Prostate gland (tissue), 2 donors: ENCODE data around the gene EHD1. TPM values are rescaled to one million over a fixed set of nuclear protein-coding genes. Genes with fewer than 3 reads are reported as not detected.

ENCODE experiments used
- DNase-seq: peaks from one replicate; pipeline ENCODE4 v3.0.0-alpha.2; 2019; ENCODE audit warnings: low spot score
- H3K27ac ChIP-seq, 2 donors: fragments of 200-600 bp; sonication (generic); 2 replicates each; pipeline ENCODE4 v1.5.1; 2017 to 2019
- H3K27me3 ChIP-seq: fragments of 200-600 bp; sonication (generic); replicated peaks from 2 replicates; pipeline ENCODE4 v1.5.1; 2019; ENCODE audit not compliant: insufficient read depth
- H3K36me3 ChIP-seq, 2 donors: fragments of 200-600 bp; sonication (generic); 1 replicate in 1 of 2; 2 replicates in 1 of 2; pipeline versions ENCODE4 v1.5.1 to v1.8.1; 2017 to 2019
- H3K4me1 ChIP-seq: fragments of 200-600 bp; sonication (generic); replicated peaks from 2 replicates; pipeline ENCODE4 v1.5.1; 2019
- H3K4me3 ChIP-seq, 2 donors: fragments of 200-600 bp; sonication (generic); 2 replicates each; pipeline ENCODE4 v1.5.1; 2017 to 2019
- H3K9me3 ChIP-seq: fragments of 200-600 bp; sonication (generic); 2 replicates; pipeline ENCODE4 v1.5.1; 2017
- POLR2A ChIP-seq: fragments of 450-650 bp; IDR thresholded peaks from one replicate; pipeline ENCODE4 v1.6.1; 2016; ENCODE audit warnings: antibody characterized with exemption, mild to moderate bottlenecking
- POLR2AphosphoS5 ChIP-seq: sonication (generic); formaldehyde crosslinking; IDR thresholded peaks from one replicate; pipeline ENCODE4 v1.6.1; 2017; ENCODE audit warnings: antibody characterized with exemption
- WGBS: methylation state at CpG from one replicate; pipeline ENCODE4 v1.1.5; 2018; 5-methylcytosine and 5-hydroxymethylcytosine counted together
- intact Hi-C: fragments of 100-400 bp; cut with DNase I; formaldehyde crosslinking; loops from one replicate; pipeline ENCODE4 v1.14.2; 2022
- total RNA-seq, 2 donors: library from RNA; depleted of rRNA; stranded (reverse); fragments of >200 nt; gene quantifications; one replicate each; pipeline ENCODE4 v1.1.0, GENCODE V29; 2016
- TF ChIP-seq, protein P1 (sequence below), 4 experiments: fragments of 200-600 bp in 2 of 4; fragments of 450-650 bp in 2 of 4; sonication (generic) in 2 of 4; IDR thresholded peaks; 1 replicate in 3 of 4; 2 replicates in 1 of 4; pipeline ENCODE4 v1.5.1; 2016 to 2019; ENCODE audit warnings: antibody characterized with exemption in 4 of 4, mild to moderate bottlenecking in 2 of 4, moderate library complexity in 2 of 4

EHD1 gene
- total RNA-seq, 2 donors from 2014 or later = 38.8 to 104 TPM

DNA sequence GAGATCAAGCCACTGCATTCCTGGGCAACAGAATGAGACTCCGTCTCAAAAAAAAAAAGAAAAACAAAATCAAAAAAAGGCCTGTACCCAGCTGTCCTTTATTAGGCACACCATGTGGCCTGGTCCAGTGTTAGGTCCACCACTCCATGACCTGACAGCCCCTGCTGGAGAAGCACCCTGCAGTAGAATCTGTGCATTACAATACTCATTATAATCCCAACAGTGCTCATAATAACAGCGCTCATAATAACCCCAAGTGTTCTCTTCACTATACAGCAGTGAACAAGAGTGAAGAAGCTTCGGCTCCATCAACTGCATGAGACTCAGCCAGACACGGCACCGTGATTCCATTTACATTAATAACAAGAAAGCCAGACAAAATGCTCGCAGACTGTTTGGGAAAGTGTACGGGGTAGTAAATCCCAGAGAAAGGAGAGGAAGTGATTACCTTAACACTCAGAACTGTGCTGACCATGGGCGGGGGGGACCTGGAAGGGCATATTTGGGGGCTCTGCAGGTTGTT, 8.9 kb upstream of the EHD1 start:
- no peak overlapping the region for H3K4me3 ChIP-seq
- H3K36me3 ChIP-seq = no peaks in the 10 kb centered on the region
- TF ChIP-seq, protein P1, sequence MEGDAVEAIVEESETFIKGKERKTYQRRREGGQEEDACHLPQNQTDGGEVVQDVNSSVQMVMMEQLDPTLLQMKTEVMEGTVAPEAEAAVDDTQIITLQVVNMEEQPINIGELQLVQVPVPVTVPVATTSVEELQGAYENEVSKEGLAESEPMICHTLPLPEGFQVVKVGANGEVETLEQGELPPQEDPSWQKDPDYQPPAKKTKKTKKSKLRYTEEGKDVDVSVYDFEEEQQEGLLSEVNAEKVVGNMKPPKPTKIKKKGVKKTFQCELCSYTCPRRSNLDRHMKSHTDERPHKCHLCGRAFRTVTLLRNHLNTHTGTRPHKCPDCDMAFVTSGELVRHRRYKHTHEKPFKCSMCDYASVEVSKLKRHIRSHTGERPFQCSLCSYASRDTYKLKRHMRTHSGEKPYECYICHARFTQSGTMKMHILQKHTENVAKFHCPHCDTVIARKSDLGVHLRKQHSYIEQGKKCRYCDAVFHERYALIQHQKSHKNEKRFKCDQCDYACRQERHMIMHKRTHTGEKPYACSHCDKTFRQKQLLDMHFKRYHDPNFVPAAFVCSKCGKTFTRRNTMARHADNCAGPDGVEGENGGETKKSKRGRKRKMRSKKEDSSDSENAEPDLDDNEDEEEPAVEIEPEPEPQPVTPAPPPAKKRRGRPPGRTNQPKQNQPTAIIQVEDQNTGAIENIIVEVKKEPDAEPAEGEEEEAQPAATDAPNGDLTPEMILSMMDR (IDR thresholded peaks at IDR 0.05) = no peak
- TF ChIP-seq POLR2AphosphoS5 (no peak), POLR2A (no peak)
- no peak for DNase-seq
- intact Hi-C loops = no loop called here
- H3K27me3 ChIP-seq = no peaks in the 10 kb centered on the region
- peak overlapping the region in 1 of 2 donors; percentile 13 for H3K27ac ChIP-seq
- WGBS = 80% methylated on average over 8 of the region's 8 CpGs
- H3K9me3 ChIP-seq = no peaks in the 10 kb centered on the region
- no peaks in the 10 kb centered on the region for H3K4me1 ChIP-seq

DNA sequence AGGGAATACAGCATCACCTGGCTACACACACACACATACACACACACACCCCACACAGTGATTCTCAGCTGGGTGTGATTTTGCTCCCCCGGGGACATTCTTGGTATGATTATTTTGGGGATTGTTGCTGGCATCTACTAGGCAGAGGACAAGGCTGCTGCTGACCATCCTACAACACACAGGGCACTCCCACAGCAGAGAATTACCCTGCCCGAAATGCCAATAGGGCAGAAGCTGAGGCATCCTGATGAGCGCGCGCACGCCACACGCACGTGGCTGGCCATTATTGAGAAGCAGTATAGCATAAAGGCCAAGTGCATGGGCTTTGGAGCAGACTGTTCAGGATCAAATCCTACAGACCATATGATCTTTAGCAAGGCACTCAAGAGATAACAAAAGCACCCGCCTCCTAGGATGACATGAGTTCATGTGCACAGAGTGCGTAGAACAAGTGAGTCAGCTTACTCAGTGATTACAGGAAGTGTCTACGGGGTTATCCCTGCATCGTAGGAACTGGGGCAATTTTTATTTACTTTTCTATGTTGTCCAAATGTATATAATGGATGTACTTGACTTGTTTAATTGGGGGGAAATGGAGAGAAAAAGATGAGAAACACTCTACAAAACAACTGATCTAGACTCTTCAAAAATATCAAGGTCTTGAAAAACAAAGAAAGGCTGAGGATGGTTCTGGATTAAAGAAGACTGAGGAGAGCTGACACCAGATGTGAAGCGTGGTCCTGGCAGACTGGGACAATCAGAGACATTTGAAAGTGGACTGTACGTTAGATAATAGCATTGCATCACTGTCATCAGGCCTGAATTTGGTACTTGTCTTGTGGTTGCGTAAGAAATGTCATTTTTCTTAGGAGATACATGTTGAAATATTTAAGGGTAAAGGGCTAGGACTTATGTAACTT, 7.2 kb upstream of the EHD1 start:
- intact Hi-C loops = no loop called here
- TF ChIP-seq POLR2AphosphoS5 (no peak), POLR2A (no peak)
- TF ChIP-seq, protein P1 (IDR thresholded peaks at IDR 0.05) = no peak
- no peaks in the 10 kb centered on the region for H3K36me3 ChIP-seq
- H3K27me3 ChIP-seq = no peaks in the 10 kb centered on the region
- no peak overlapping the region for H3K27ac ChIP-seq
- no peak overlapping the region for H3K4me3 ChIP-seq
- H3K4me1 ChIP-seq = no peaks in the 10 kb centered on the region
- WGBS = 79% methylated on average over 15 of the region's 15 CpGs
- H3K9me3 ChIP-seq = no peaks in the 10 kb centered on the region
- no peak for DNase-seq

DNA sequence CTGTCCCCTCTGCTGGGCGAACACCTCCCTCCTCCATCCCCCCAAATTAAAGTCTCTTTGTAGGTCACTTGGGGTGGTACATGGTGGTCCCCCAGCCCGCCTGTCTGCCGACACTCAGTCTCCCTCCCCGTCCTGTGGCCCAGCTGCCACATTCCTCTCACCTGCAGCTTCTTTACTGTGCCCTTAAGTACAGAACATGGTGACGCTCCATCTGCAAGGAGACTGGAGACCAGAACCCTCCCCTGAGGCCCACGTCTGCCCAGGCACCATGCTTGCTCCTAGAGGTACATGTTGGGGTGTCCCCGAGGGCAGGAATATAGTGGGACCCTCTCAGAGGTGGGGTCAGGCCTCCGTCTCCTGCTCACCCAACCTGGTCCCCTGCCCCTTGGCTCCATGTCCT, 5.6 kb upstream of the EHD1 start:
- TF ChIP-seq, protein P1 (IDR thresholded peaks at IDR 0.05) = no peak
- no peak for TF ChIP-seq POLR2AphosphoS5
- TF ChIP-seq POLR2A = no peak

DNA sequence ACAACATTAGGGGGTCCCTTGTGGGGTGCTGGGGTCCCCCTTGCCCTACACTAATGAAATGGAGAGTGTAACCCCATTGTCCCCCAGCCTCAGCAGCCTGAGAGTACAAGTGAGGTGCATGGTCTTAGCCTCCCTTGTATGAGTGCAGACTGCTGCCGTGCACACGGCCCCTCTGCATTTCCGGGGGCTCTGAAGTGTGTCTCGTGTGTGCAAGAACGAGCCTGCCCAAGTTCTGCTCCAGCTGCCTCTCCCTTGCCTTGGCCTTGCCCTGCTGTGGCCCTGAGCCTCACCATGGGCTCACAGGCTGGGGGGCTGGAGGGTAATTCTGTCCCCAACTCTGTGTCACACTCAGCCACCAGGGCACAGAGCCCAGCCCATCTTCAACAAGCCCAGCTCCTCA, 5.2 kb upstream of the EHD1 start:
- no peak overlapping the region for H3K4me3 ChIP-seq
- 63% methylated on average over 5 of the region's 5 CpGs for WGBS
- H3K27me3 ChIP-seq = no peaks in the 10 kb centered on the region
- TF ChIP-seq POLR2AphosphoS5 (no peak), POLR2A (no peak)
- TF ChIP-seq, protein P1 (IDR thresholded peaks at IDR 0.05) = no peak
- H3K36me3 ChIP-seq = no peaks in the 10 kb centered on the region
- no peaks in the 10 kb centered on the region for H3K4me1 ChIP-seq
- H3K9me3 ChIP-seq = no peaks in the 10 kb centered on the region
- intact Hi-C loops = no loop called here
- H3K27ac ChIP-seq = no peak overlapping the region
- DNase-seq = no peak

More for the DNA sequence above, 5.6 kb upstream of the EHD1 start:
- H3K4me3 ChIP-seq = no peak overlapping the region
- no peaks in the 10 kb centered on the region for H3K9me3 ChIP-seq
- H3K36me3 ChIP-seq = no peaks in the 10 kb centered on the region
- no peaks in the 10 kb centered on the region for H3K27me3 ChIP-seq
- intact Hi-C loops = no loop called here
- no peak for DNase-seq
- no peaks in the 10 kb centered on the region for H3K4me1 ChIP-seq
- H3K27ac ChIP-seq = no peak overlapping the region
- 91% methylated on average over 8 of the region's 8 CpGs for WGBS
